A673 (cell line): ENCODE results near the gene RIT1.

Source experiments
- EZH2 ChIP-seq: fragments of 200-600 bp; sonication (generic); IDR thresholded peaks from 2 replicates; pipeline ENCODE4 v1.6.1; 2017; ENCODE audit warnings: borderline replicate concordance, low read depth, mild to moderate bottlenecking, mixed read lengths, antibody characterized with exemption, low read length; ENCODE audit not compliant: poor library complexity, severe bottlenecking
- TF ChIP-seq, protein P1 (sequence below): fragments of 300-800, 200-600 bp; sonication (generic); conservative IDR thresholded peaks from 2 replicates; pipeline ENCODE4 v1.5.1; 2017; ENCODE audit warnings: low read depth, mild to moderate bottlenecking, antibody characterized with exemption, low read length, moderate library complexity, mixed read lengths

DNA sequence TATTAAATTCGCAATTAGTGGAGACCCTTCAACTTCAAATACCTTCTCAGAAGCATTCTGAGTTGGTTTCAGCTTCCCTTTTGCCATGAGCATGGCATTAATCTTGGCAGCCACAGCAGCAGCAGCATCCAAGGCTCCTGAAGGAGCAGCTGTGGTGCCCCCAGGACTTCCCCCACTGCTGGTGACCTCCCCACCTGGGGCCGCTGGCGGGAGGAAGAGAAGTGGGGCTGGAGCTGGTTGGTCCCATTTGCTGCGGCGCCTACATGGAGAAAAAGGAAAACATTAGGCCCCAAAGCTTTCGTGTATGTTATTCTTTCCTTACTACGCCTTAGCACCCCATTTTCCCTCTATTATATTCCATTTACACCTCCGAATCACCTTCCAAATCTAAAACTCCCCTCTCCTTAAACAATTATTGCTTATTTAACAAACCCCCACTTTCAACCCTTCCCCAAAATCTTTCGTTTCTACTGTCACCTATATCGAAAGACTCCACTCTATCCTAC, 22.5 kb upstream of the RIT1 start:
- no peak for TF ChIP-seq EZH2
- TF ChIP-seq, protein P1, sequence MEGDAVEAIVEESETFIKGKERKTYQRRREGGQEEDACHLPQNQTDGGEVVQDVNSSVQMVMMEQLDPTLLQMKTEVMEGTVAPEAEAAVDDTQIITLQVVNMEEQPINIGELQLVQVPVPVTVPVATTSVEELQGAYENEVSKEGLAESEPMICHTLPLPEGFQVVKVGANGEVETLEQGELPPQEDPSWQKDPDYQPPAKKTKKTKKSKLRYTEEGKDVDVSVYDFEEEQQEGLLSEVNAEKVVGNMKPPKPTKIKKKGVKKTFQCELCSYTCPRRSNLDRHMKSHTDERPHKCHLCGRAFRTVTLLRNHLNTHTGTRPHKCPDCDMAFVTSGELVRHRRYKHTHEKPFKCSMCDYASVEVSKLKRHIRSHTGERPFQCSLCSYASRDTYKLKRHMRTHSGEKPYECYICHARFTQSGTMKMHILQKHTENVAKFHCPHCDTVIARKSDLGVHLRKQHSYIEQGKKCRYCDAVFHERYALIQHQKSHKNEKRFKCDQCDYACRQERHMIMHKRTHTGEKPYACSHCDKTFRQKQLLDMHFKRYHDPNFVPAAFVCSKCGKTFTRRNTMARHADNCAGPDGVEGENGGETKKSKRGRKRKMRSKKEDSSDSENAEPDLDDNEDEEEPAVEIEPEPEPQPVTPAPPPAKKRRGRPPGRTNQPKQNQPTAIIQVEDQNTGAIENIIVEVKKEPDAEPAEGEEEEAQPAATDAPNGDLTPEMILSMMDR, result no peak
